Trophoblast cell (in vitro differentiated cells and primary cell): ENCODE measurements around the gene DEPDC7.
A peak's percentile ranks its signal among the peaks of the same experiment; 100 is the strongest.

Source experiments
- DNase-seq, 2 donors: peaks; one replicate each; pipeline ENCODE4 v3.0.0-alpha.2; 2016
- H2AFZ ChIP-seq: 2 replicates; pipeline ENCODE4 v1.6.1; 2013; ENCODE audit warnings: low read length, moderate library complexity, mild to moderate bottlenecking; ENCODE audit not compliant: insufficient read depth, poor library complexity
- H2AK5ac ChIP-seq: 2 replicates; pipeline ENCODE4 v1.6.1; 2013; ENCODE audit warnings: mild to moderate bottlenecking, low read length
- H2BK120ac ChIP-seq: 2 replicates; pipeline ENCODE4 v1.6.1; 2013; ENCODE audit warnings: low read length, mild to moderate bottlenecking, moderate library complexity; ENCODE audit not compliant: insufficient read depth, poor library complexity
- H2BK12ac ChIP-seq: 2 replicates; pipeline ENCODE4 v1.6.1; 2013; ENCODE audit warnings: mild to moderate bottlenecking, low read length, moderate library complexity
- H2BK5ac ChIP-seq: 2 replicates; pipeline ENCODE4 v1.6.1; 2013; ENCODE audit warnings: low read length, low read depth, moderate library complexity, mild to moderate bottlenecking; ENCODE audit not compliant: poor library complexity
- H3K14ac ChIP-seq: 2 replicates; pipeline ENCODE4 v1.6.1; 2013; ENCODE audit warnings: mild to moderate bottlenecking, low read length
- H3K18ac ChIP-seq: 2 replicates; pipeline ENCODE4 v1.6.1; 2013; ENCODE audit warnings: mild to moderate bottlenecking, low read length
- H3K23ac ChIP-seq: 2 replicates; pipeline ENCODE4 v1.6.1; 2013; ENCODE audit warnings: low read length
- H3K27ac ChIP-seq: 2 replicates; pipeline ENCODE4 v1.5.1; 2013; ENCODE audit warnings: low read depth, mild to moderate bottlenecking, inconsistent platforms, low read length, moderate library complexity
- H3K27me3 ChIP-seq: 2 replicates; pipeline ENCODE4 v1.6.1; 2013; ENCODE audit warnings: inconsistent platforms, mild to moderate bottlenecking, low read length, moderate library complexity; ENCODE audit not compliant: insufficient read depth
- H3K36me3 ChIP-seq, 2 experiments: 1 replicate in 1 of 2; 2 replicates in 1 of 2; pipeline ENCODE4 v1.6.1; 2013; ENCODE audit warnings: low read length in 2 of 2, mild to moderate bottlenecking in 2 of 2, moderate library complexity in 1 of 2; ENCODE audit not compliant: insufficient read depth in 2 of 2, control insufficient read depth in 1 of 2
- H3K4ac ChIP-seq: 2 replicates; pipeline ENCODE4 v1.6.1; 2013; ENCODE audit warnings: low read depth, mild to moderate bottlenecking, low read length, moderate library complexity
- H3K4me1 ChIP-seq, 2 experiments: 1 replicate in 1 of 2; 2 replicates in 1 of 2; pipeline ENCODE4 v1.6.1; 2013; ENCODE audit warnings: low read length in 2 of 2, mild to moderate bottlenecking in 2 of 2, moderate library complexity in 1 of 2; ENCODE audit not compliant: insufficient read depth in 2 of 2, control insufficient read depth in 1 of 2
- H3K4me2 ChIP-seq: 2 replicates; pipeline ENCODE4 v1.6.1; 2013; ENCODE audit warnings: inconsistent platforms, mild to moderate bottlenecking, low read length, moderate library complexity
- H3K4me3 ChIP-seq: 2 replicates; pipeline ENCODE4 v1.5.1; 2013; ENCODE audit warnings: mild to moderate bottlenecking, low read depth, low read length, inconsistent platforms
- H3K79me1 ChIP-seq: one replicate; pipeline ENCODE4 v1.6.1; 2013; ENCODE audit warnings: low read length
- H3K79me2 ChIP-seq: 2 replicates; pipeline ENCODE4 v1.6.1; 2013; ENCODE audit warnings: low read length, mild to moderate bottlenecking; ENCODE audit not compliant: control insufficient read depth, insufficient read depth, poor library complexity
- H3K9ac ChIP-seq: 2 replicates; pipeline ENCODE4 v1.6.1; 2013; ENCODE audit warnings: mild to moderate bottlenecking, low read length
- H3K9me3 ChIP-seq: 2 replicates; pipeline ENCODE4 v1.6.1; 2013; ENCODE audit warnings: low read depth, mild to moderate bottlenecking, control low read depth, inconsistent platforms, low read length; ENCODE audit not compliant: insufficient read depth
- H4K12ac ChIP-seq: 2 replicates; pipeline ENCODE4 v1.6.1; 2013; ENCODE audit warnings: low read depth, mild to moderate bottlenecking, low read length, moderate library complexity
- H4K8ac ChIP-seq: 2 replicates; pipeline ENCODE4 v1.6.1; 2013; ENCODE audit warnings: low read depth, mild to moderate bottlenecking, low read length, moderate library complexity
- H4K91ac ChIP-seq: one replicate; pipeline ENCODE4 v1.6.1; 2013; ENCODE audit warnings: low read depth, mild to moderate bottlenecking, low read length, moderate library complexity
- WGBS: extraction: QIAGEN DNeasy Blood & Tissue Kit; methylation state at CpG from one replicate; pipeline ENCODE4 v1.1.7; 2013; ENCODE audit warnings: missing lambda C conversion rate; ENCODE audit not compliant: insufficient read length, insufficient coverage; ENCODE audit errors: extremely low coverage; 5-methylcytosine and 5-hydroxymethylcytosine counted together

Gene DEPDC7

DNA sequence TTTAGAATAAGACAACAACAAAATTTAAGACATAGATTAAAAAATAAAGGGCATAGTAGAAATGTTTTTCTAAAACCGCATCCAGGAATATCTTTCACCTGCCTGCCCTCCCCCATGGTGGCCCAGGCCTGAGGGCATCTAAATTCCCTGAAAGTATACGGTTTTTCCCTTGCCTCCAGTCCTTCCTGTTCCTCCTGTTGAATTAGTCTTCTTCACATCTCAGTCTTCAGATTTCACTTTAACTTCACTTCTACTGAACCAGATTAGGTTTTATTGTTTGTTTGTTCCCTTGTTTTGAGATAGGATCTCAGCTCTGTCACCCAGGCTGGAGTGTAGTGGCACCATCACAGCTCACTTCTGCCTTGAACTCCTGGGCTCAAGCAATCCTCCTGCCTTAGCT lies 33.1 kb upstream of the DEPDC7 start:
- Histone ChIP-seq H3K27ac (no peak overlapping the region), H2BK12ac (no peak overlapping the region), H3K36me3 (no peaks in the 10 kb centered on the region), H4K8ac (no peak overlapping the region), H2BK120ac (no peak overlapping the region), H3K9me3 (no peaks in the 10 kb centered on the region), H2AK5ac (no peak overlapping the region), H2BK5ac (no peak overlapping the region), H3K27me3 (no peaks in the 10 kb centered on the region), H3K4me2 (no peak overlapping the region), H3K4me1 (peaks cover 0 to 5% of the 10 kb centered on the region in 2 experiments), H3K14ac (no peak overlapping the region), H3K79me1 (no peaks in the 10 kb centered on the region), H3K4ac (no peak overlapping the region), H3K9ac (no peak overlapping the region), H3K79me2 (no peaks in the 10 kb centered on the region), H3K4me3 (no peak overlapping the region), H2AFZ (no peak overlapping the region), H3K18ac (no peak overlapping the region), H4K12ac (no peak overlapping the region), H4K91ac (no peak overlapping the region), H3K23ac (no peak overlapping the region)
- peak; percentile 81 to 95 for DNase-seq
- no CpG with 5 or more reads among the region's 2 CpGs for WGBS

DNA sequence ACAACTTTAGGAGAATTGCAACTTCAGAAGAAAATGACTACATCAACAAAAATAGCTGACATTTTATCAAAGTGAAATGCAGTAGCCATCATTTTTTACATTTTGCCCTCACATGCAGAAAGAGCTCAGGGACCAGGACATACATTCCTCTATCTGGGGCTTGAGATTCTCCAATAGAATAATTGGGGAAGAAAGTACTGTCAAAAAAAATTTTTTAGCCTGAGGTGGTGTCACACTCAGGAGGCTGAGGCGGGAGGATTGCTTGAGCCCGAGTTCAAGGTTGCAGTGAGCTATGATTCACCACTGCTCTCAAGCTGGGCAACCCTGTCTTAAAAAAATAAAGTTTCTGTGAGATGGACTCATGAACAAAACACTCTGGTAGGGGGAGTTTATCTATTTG lies 32.2 kb upstream of the DEPDC7 start:
- H4K91ac ChIP-seq: no peak overlapping the region
- no peaks in the 10 kb centered on the region for H3K79me2 ChIP-seq
- no peaks in the 10 kb centered on the region for H3K27me3 ChIP-seq
- no peaks in the 10 kb centered on the region for H3K9me3 ChIP-seq
- H3K79me1 ChIP-seq: no peaks in the 10 kb centered on the region
- H3K9ac ChIP-seq: no peak overlapping the region
- no peak overlapping the region for H3K4me2 ChIP-seq
- H4K8ac ChIP-seq: no peak overlapping the region
- DNase-seq: peak; percentile 74 to 95
- H2BK12ac ChIP-seq: no peak overlapping the region
- H3K14ac ChIP-seq: no peak overlapping the region
- no peak overlapping the region for H3K27ac ChIP-seq
- H2AK5ac ChIP-seq: no peak overlapping the region
- H3K4me3 ChIP-seq: no peak overlapping the region
- no peak overlapping the region for H2AFZ ChIP-seq
- no peak overlapping the region for H3K18ac ChIP-seq
- H3K36me3 ChIP-seq: no peaks in the 10 kb centered on the region
- H4K12ac ChIP-seq: no peak overlapping the region
- peaks cover 0 to 5% of the 10 kb centered on the region in 2 experiments for H3K4me1 ChIP-seq
- no peak overlapping the region for H3K4ac ChIP-seq
- WGBS: no CpG with 5 or more reads among the region's 2 CpGs
- no peak overlapping the region for H3K23ac ChIP-seq
- H2BK120ac ChIP-seq: no peak overlapping the region
- H2BK5ac ChIP-seq: no peak overlapping the region

DNA sequence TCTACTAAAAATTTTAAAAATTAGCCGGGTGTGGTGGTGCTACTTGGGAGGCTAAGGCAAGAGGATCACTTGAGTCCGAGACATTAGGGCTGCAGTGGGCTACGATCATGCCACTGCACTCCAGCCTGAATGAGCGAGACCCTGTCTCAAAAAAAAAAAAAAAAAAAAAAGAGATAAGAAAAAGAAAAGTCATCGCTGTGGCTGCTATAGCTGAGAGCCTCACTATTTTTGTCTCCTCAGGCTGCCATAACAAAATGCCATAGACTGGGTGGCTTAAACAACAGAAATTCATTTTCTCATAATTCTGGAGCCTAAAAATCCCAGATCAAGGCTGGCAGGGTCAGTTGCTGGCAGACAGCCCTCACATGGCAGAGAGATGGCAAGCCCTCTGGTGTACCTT lies 30.1 kb upstream of the DEPDC7 start:
- Histone ChIP-seq H3K14ac (no peak overlapping the region), H2AK5ac (no peak overlapping the region), H3K79me2 (no peaks in the 10 kb centered on the region), H3K18ac (no peak overlapping the region), H3K4me1 (peaks cover 0 to 5% of the 10 kb centered on the region in 2 experiments), H3K4me2 (no peak overlapping the region), H4K91ac (no peak overlapping the region), H3K9ac (no peak overlapping the region), H3K27me3 (no peaks in the 10 kb centered on the region), H3K4me3 (no peak overlapping the region), H3K9me3 (no peaks in the 10 kb centered on the region), H3K36me3 (no peaks in the 10 kb centered on the region), H3K79me1 (no peaks in the 10 kb centered on the region), H2BK5ac (no peak overlapping the region), H4K8ac (no peak overlapping the region), H3K4ac (no peak overlapping the region), H2BK12ac (no peak overlapping the region), H3K27ac (no peak overlapping the region), H2BK120ac (no peak overlapping the region), H2AFZ (no peak overlapping the region), H3K23ac (no peak overlapping the region), H4K12ac (no peak overlapping the region)
- DNase-seq: no peak
- no CpG with 5 or more reads among the region's 5 CpGs for WGBS

DNA sequence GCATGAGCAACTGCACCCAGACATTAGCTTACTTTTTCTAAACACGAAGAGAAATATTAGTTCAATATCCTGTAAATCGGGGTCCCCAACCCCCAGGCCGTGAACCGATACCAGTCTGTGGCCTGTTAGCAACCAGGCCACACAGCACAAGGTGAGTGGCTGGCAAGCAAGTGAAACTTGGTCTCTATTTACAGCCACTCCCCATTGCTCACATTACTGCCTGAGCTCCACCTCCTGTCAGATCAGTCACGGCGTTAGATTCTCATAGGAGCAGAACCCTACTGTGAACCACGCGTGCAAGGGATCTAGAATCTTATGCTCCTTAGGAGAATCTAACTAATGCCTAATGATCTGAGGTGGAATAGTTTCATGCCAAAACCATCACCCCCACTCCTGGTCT lies 27.8 kb upstream of the DEPDC7 start:
- peak; percentile 9 to 43 for DNase-seq
- H3K79me1 ChIP-seq: no peaks in the 10 kb centered on the region
- no peaks in the 10 kb centered on the region for H3K36me3 ChIP-seq
- H4K8ac ChIP-seq: no peak overlapping the region
- no peak overlapping the region for H2AFZ ChIP-seq
- no peak overlapping the region for H3K18ac ChIP-seq
- H3K27ac ChIP-seq: no peak overlapping the region
- no peak overlapping the region for H3K23ac ChIP-seq
- H4K12ac ChIP-seq: no peak overlapping the region
- H2BK5ac ChIP-seq: no peak overlapping the region
- no peaks in the 10 kb centered on the region for H3K27me3 ChIP-seq
- H3K14ac ChIP-seq: no peak overlapping the region
- no peak overlapping the region for H3K4ac ChIP-seq
- H3K9ac ChIP-seq: no peak overlapping the region
- H3K79me2 ChIP-seq: no peaks in the 10 kb centered on the region
- H2BK12ac ChIP-seq: no peak overlapping the region
- no peak overlapping the region for H4K91ac ChIP-seq
- H3K4me2 ChIP-seq: no peak overlapping the region
- no peak overlapping the region for H2BK120ac ChIP-seq
- H3K9me3 ChIP-seq: no peaks in the 10 kb centered on the region
- WGBS: no CpG with 5 or more reads among the region's 8 CpGs
- H3K4me3 ChIP-seq: no peak overlapping the region
- H3K4me1 ChIP-seq: peaks cover 0 to under 1% of the 10 kb centered on the region in 2 experiments
- no peak overlapping the region for H2AK5ac ChIP-seq
